ENCODE measurements around the gene RPL37. TPM values are rescaled to one million over a fixed set of nuclear protein-coding genes. Genes with fewer than 3 reads are reported as not detected.
A peak's percentile ranks its signal among the peaks of the same experiment; 100 is the strongest.

RPL37 gene
- total and polyA plus RNA-seq, 4 donors, result 40.5 to 1,326 (median 722) TPM

GRCh38 chr5:40784027-40784653 lies 50.9 kb downstream of the RPL37 start (continued):
- peak; percentile 37 for TF ChIP-seq ATF3 (IDR thresholded peaks at IDR 0.05)

- TF ChIP-seq RXRA (IDR thresholded peaks at IDR 0.05) (no peak), CTCF (IDR thresholded peaks at IDR 0.05; ENCODE audit: low read depth, low read length, missing input control) (no peak), FOXA1 (IDR thresholded peaks at IDR 0.05) (no peak), SP1 (IDR thresholded peaks at IDR 0.05) (no peak), RAD21 (IDR thresholded peaks at IDR 0.05) (no peak), JUND (IDR thresholded peaks at IDR 0.05) (no peak), EGR1 (IDR thresholded peaks at IDR 0.05; ENCODE audit: low read depth in 2 of 2) (no peak), NR2F2 (IDR thresholded peaks at IDR 0.05) (no peak), ATF3 (IDR thresholded peaks at IDR 0.05) (no peak), YY1 (IDR thresholded peaks at IDR 0.05) (no peak), HNF4A (conservative IDR thresholded peaks at IDR 0.05) (no peak), FOXA2 (IDR thresholded peaks at IDR 0.05) (no peak), HNF4G (IDR thresholded peaks at IDR 0.05) (no peak), REST (IDR thresholded peaks at IDR 0.05) (no peak), ZBTB33 (IDR thresholded peaks at IDR 0.05) (no peak), GABPA (IDR thresholded peaks at IDR 0.05 in 1 of 2, conservative IDR thresholded peaks at IDR 0.05 in 1 of 2) (no peak), MAX (IDR thresholded peaks at IDR 0.05) (no peak)
- Histone ChIP-seq H3K9me3 (ENCODE audit: control insufficient read depth in 4 of 4, low read length in 3 of 4) (no peaks in the 10 kb centered on the region), H3K4me3 (ENCODE audit: low read depth in 1 of 3, low read length in 3 of 3) (no peak overlapping the region), H3K36me3 (ENCODE audit: control insufficient read depth in 4 of 4, insufficient read depth in 3 of 4, low read depth in 1 of 4, low read length in 3 of 4) (peaks cover 0 to 1% (median 0%) of the 10 kb centered on the region in 4 donors), H3K4me1 (ENCODE audit: control insufficient read depth in 4 of 4, insufficient read depth in 4 of 4, low read length in 3 of 4) (peaks cover 16 to 48% (median 20%) of the 10 kb centered on the region in 4 donors), H3K27me3 (ENCODE audit: control insufficient read depth in 4 of 4, insufficient read depth in 4 of 4, low read length in 3 of 4) (no peaks in the 10 kb centered on the region), H3K9ac (ENCODE audit: low read depth in 1 of 2, low read length in 2 of 2) (no peak overlapping the region), H3K27ac (ENCODE audit: low read depth in 1 of 2, low read length in 2 of 2) (peak overlapping the region in 1 of 2 donors; percentile 82)
- no peak for DNase-seq (ENCODE audit: low spot score)
These were observed 53.1 kb downstream of the RPL37 start for GRCh38 chr5:40781843-40782409.

Measured in liver (tissue), 9 donors.